Stimulated activated CD8-positive, alpha-beta memory T cell treated with anti-CD3 and anti-CD28 coated beads, Interleukin-15, amount 100 ng/mL, for 4 hours (primary cell): ENCODE results near the gene DERL3.
"Not testable (repeated sequence)": the region's sequence is repeated elsewhere in the genome, so short reads cannot be mapped to it uniquely, and the experiment has no call there.

Experiments used
- DNase-seq, 2 donors: peaks; one replicate each; pipeline ENCODE4 v3.0.0-alpha.2; 2020; ENCODE audit warnings: low read depth in 2 of 2

Gene DERL3

DNA sequence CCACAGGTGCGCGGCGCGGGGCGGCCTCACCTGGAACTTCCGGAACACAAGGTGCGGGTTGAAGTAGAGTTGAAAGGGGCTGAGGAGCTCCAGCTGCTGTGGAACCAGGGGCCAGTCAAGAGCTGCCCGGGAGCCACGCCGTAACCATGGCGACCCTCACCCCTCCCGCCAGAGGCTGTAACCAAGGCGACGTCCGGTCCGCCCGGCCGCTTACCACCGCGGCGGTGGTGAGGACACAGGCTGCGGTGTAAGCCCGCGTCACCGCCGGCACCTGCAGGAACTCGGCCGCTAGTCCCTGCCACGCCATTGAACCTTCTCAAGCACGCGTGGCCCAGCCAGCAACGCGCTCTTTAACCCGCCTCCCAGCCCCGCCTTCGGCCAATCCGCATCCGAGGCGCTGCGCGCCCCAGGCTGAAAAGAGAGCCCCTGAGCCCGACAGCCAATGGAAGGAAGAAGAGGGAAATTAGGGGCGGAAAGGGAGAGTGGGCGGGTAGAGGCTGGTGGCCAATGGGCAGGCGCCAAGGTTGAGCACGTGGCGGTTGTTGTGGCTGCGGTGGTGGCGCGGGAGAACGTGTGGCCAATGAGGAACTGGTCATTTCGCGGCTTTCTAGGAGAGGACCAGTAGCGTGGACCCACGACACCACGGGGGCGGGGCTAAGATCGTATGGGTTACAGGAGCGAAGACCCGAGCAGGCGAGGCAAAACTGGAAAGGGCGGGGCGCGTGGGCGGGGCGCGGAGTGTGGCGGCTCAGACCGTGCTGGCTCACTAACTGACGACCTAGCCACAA lies at the start of gene DERL3:
Gene DERL3 (minus strand): TSS at position 326 of the 788 bp plus-strand sequence. CDS start 19 bp downstream, at position 307.
- peak; percentile 92 for DNase-seq

DNA sequence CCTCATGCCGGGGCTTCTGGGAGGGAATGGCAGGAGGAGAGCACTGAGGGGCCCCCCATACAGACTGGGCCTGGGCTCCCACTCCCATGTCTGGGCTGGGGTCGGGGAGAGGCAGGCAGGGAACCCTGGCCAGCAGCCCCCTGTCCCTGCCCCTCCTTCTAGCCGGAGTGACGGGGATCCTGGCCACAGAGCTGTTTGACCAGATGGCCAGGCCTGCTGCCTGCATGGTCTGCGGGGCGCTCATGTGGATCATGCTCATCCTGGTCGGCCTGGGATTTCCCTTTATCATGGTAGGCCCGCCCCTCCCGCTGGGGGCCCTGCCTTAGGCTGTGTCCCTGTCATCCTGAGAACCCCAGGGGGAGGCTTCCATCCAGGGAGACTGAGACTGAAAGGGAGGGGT lies 45.3 kb upstream of the DERL3 start:
- DNase-seq = no peak

DNA sequence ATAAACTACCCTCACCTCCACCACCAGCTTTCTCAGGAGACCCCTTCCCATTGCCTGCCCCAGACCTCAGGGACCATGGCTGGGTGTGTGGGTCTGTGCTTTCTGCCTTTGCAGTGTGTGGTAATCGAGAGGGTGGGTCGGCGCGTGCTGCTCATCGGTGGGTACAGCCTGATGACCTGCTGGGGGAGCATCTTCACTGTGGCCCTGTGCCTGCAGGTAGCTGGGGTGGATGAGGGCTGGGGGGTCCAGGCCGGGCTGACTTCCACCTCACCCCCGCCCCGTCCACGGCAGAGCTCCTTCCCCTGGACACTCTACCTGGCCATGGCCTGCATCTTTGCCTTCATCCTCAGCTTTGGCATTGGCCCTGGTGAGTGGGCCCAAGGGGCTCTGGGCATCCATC lies 44.9 kb upstream of the DERL3 start:
- DNase-seq = no peak

DNA sequence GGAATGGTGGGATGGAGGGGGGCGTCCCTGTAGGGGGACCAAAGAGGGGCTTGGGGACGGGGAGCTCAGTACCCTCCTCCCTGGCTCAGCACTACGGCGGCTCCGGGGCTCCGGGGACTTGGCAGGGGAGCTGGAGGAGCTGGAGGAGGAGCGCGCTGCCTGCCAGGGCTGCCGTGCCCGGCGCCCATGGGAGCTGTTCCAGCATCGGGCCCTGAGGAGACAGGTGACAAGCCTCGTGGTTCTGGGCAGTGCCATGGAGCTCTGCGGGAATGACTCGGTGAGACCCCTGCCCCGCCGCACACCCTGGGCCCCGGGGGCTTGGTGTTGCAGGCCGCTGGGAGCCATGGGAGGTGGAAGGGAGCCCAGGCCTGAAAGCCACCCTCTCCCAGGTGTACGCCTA lies 43.6 kb upstream of the DERL3 start:
- no peak for DNase-seq

DNA sequence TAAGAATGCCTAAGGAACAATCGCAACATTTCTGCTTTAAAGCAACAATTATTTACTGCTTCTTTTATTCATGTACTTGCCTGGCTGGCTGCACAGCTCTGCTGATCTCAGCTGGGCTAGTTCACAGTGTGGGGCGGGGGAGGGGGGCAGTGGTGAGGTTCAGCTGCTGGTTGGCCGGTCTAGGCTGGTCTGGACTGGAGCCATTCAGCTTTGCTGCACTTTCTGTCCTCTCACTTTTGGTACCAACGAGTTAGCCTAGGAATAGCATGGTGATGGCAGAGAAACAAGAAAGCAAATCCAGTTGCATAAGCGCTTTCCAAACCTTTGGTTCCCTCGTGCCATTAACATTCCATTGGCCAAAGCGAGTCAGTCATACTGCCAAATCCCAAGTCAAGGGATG lies 39.4 kb upstream of the DERL3 start:
- no peak for DNase-seq

DNA sequence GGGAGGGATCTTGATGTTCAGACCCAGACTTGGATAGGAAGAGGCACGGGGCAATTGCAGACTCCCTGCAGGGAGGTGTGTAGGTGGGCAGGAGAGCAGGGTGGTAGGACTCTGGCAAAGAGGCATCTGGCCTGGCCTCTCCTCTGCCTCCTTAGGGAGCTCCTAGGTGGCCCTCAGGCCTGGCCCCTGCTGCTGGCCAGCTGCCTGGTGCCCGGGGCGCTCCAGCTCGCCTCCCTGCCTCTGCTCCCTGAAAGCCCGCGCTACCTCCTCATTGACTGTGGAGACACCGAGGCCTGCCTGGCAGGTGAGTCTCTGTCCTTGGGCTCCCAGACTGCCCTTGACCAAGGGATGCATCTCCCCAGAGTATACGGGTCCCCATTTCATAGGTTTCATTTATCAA lies 38.8 kb upstream of the DERL3 start:
- no peak for DNase-seq

DNA sequence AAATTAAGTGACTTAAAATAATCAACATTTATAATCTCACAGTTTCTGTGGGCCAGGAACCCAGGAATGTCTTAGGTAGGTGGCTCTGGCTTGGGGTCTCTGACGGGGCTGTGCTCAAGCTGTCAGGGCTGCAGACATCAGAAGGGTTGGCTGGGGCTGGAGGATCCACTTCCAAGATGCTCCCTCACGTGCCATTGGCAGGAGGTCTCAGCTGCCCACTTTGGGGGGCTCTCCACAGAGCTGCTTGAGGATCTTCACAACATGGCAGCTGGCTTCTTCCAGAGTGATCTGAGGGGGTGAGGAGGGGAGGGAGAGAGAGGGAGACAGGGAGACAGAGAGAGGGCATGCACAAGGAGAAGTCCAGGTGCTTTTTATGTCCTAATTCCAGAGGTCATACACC lies 37.0 kb upstream of the DERL3 start:
- no peak for DNase-seq

DNA sequence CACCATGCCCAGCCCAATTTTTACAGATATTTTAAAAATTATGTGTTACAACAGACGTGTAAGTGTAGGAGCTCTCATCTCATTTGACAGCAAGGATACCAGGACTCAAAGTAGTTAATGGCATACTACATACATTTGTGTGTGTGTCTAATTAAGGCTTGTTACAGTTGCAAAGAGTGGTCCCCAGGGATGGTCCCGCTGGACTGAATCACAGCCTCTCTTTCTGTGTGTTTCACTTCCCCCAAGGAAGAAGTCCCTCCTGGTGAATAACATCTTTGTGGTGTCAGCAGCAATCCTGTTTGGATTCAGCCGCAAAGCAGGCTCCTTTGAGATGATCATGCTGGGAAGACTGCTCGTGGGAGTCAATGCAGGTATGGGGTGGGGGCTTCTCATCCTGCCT lies 36.1 kb upstream of the DERL3 start:
- DNase-seq = no peak

DNA sequence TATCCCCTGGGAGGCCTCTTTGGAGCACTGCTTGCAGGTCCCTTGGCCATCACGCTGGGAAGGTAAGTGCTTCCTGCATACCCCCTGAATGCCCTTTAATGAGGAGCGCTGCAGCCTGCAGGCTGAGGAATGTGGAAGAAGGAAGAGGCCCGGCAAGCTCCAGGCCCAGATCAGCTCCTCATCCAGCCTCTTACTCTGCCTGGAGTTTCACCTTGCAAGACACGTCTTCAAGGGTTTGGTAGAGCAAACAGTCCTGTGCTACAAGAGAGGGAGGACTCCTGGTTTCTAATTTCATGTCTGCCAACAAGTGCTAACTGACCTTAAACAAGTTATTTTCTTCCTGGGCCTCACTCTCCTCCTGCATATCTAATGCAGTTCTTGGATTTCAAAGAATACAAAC lies 29.8 kb upstream of the DERL3 start:
- DNase-seq = no peak

DNA sequence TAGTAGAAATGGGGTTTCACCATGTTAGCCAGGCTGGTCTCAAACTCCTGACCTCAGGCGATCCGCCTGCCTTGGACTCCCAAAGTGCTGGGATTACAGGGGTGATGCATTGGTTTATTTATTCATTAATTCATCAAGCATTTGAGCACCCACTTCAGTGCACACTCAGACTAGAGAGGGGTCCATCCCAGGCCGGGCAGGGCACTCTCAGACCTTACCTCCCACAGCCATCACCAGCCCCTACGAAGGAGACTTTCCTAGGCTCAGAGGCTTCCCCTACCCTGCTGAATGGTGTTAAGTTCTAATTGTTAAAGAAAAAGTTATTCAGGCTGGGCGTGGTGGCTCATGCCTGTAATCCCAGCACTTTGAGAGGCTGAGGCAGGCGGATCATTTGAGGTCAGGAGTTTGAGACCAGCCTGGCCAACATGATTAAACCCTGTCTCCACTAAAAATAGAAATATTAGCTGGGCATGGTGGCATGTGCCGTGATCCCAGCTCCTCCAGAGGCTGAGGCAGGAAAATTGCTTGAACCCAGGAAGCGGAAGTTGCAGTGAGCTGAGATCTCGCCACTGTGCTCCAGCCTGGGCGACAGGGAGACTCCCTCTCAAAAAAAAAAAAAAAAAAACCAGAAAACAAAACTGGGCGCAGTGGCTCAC lies 25.8 kb upstream of the DERL3 start:
- not testable (repeated sequence) for DNase-seq

DNA sequence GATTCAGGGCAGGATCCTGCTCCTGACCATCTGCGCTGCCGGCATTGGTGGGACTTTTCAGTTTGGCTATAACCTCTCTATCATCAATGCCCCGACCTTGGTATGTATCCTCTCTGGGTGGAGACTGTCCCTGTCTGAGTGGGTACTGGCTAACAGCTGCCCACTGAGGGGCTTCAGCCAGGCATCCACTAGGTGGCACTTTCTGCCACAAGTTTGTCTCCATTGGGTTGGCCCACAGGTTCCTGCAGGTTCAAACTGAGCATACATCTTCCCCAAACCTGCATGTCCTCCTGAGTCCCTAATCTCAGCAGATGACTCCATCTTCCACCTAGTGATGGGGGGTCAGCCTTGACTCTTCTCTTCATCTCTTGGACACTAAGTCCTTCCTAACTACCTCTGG lies 23.3 kb upstream of the DERL3 start:
- DNase-seq = no peak

DNA sequence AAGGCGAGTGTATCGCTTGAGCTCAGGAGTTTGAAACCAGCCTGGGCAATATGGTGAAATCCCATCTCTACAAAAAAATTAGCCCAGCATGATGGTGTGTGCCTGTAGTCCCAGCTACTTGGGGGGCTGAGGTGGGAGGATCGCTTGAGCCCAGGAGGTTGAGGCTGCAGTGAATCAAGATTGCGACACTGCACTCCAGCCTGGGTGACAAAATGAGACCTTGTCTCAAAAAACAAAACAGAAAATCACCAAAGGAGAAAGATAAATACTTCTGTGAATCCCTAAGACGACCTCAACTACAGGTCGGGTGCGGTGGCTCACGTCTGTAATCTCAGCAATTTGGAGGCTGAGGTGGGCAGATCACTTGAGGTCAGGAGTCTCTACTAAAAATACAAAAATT lies 21.4 kb upstream of the DERL3 start:
- not testable (repeated sequence) for DNase-seq

DNA sequence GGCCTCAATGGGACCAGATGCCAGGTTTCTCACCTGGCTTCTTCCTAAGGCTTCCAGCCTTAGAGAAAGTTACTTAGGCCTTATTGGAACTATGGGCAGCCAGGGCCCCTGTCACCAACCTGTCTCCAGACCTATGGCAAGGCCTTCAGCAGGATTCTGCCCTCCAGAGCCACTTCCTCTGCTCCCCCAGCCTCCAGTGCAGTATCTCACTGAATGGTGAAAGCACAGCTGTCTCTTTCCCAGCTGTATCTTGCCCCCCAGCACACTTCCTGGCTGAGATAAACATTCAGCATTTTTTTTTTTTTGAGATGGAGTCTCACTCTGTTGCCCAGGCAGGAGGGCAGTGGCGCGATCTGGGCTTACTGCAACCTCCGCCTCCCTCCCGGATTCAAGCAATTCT lies 20.4 kb upstream of the DERL3 start:
- DNase-seq = no peak

DNA sequence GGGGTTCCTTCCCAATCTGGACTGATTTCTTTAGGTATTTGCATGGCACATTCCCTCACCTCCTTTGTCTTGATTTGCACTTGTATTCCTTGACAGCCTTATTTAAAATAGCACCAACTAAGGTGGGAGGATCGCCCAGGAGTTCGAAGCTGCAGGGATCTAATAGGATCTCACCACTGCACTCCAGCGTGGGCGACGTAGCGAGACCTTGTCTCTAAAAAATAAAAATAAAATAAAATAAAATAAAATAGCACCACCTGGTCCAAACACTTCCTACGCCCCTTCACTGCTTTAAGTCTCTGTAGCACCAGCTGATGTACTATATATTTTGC lies 19.6 kb upstream of the DERL3 start:
- no peak for DNase-seq

DNA sequence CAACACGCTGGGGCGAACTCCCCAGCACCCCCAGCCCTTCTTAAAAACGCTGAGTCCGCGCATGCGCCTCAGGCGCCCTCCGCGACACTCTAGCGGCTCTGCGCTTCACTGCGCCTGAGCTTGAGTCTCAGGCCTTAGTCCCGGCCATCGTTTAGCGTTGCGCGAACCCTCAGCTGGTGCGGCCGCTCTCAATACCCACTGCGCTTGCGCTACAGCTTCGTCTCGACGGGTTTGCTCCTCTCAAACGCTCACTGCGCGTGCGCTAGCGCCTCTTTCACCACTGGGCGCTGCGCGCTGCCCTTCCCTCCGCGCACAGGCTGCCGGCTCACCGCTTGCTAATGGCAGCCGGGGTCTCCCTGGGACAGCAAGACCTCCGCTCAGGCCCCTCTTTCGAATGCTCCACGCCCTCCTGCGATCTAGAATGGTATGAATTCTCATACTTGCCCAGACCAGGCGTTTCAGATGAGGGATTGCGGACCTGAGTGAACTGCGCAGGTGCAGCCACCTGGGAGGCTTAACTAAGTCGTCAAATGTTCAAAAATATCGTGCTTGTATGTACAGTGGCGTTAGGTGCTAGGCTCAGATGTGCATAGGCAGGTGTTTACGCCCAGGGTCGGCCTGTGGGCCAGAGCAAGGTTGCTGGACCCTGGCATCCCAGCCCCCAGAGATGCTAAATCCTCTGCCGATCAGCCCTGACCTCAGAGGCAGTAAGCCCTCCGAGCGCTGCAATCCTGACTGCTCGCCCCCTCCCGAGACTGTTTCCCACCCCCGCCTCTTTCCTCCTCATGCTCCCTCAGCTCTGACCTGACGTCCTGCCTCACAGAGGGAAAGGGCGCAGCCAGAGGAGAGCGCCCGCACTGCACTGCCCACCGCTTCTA lies 19.0 kb upstream of the DERL3 start, which contains the start of gene SLC2A11:
Gene SLC2A11 (plus strand): TSS at position 270 of the 878 bp plus-strand sequence. CDS start 125 bp downstream, at position 395.
- DNase-seq = peak; percentile 87 to 88

DNA sequence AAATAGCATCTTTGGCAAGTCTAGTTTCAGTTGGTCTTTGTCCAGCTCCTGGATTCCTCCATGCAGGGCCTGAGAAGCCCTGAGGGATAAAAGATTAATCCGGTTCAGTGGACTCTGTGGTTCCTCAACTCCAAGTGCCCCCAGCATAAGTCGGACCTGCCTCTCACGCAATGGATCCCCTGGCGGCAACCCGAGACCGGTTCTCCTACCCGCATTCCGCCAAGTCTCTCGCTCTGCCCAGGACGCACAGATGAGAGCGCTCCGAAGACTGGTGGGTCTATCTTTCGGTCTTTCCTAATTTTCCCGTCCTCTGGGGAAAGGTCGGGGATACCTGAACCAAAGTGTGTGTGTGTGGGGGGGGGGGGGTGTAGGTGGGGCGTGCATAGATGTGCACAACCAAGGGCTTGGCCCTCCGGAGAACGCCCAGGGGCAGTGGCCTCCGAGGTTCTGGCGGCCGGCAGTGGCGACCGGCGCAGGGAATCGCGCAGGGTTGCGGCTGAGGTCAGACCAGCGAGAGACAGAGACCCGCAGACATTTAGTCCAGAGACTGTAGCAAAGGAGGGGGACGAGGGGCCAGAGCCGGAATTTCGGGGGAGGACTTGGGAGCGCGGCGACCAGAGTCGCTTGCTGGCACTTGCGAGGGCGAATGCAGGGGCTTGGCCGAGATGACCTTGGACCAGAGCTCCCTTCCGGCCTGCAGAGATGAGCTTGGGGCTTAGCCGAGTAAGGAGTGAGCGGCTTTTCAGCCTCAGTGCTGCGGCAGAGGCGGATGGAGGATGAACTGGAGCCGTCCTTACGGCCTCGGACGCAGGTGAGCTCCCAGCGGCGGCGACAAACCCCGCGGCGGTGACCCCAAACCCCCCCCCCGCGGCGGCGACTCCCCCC lies 18.2 kb upstream of the DERL3 start:
- DNase-seq = no peak

DNA sequence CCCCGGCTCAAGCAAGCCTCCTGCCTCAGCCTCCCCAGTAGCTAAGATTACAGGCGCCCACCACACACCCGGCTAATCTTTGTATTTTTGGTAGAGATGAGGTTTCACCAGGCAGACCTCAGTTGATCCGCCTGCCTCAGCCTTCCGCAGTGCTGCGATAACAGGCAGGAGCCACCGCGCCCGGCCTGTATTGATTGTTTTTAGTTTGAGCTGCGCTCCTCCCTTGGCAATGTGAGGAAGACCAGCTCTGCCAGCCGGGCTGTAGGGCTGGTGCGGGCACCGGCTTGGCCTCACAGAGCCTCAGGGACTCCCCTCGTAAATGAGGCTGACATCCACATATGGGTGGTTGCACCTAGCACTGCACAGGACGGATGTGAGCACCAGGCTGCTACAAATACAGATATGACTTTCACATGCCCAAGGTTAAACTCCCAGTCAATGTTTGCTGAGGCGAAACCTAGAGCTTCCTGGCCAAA lies 11.4 kb upstream of the DERL3 start:
- DNase-seq = no peak

DNA sequence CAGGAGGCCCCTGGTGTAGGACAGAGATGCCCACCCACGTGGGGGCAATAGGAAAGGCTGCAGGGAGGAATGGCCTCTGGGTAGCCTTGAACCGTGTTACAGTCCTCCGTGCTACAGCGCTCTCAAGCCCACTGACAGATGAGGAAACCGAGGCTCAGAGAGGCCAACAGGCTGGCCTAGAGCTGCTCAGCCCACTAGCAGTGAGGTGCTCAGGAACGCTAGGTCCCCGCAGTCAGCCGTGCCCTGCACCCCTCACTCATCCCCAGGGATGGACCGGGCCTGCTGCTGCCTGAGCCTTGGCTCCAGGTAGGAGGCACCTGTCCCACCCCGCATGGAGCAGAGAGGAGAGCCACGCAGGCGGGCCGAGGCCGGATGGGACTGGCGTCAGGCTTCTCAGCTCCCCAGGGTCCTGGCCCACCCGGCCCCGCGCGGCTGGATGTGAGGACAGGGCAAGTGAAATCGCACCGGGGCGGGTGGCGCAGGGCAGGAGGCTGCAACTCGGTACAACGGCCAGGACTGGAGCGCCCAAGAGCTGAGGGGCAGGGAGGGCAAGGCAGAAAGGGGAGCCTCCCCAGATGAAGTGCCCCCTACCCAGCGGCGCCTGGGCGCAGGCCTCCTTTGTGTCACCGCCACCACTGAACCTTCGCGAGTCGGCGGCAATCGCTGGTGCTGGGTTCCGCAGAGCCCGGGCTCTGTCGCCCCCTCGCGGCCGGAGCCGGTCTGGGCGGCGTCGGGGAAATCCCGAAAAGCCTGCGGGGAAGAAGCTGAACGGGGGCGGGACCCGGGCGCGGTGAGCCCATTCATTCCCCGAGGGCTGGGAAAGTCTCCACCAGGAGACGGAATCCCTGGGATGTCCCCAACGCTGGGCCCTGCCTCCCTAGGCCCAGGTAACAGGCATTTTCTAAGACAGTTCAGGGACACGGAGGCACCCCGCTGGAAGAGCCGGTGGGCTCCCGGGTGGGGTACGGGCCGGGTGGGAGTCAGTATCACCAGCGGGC lies 10.5 kb upstream of the DERL3 start:
- DNase-seq = peak; percentile 58 to 60

DNA sequence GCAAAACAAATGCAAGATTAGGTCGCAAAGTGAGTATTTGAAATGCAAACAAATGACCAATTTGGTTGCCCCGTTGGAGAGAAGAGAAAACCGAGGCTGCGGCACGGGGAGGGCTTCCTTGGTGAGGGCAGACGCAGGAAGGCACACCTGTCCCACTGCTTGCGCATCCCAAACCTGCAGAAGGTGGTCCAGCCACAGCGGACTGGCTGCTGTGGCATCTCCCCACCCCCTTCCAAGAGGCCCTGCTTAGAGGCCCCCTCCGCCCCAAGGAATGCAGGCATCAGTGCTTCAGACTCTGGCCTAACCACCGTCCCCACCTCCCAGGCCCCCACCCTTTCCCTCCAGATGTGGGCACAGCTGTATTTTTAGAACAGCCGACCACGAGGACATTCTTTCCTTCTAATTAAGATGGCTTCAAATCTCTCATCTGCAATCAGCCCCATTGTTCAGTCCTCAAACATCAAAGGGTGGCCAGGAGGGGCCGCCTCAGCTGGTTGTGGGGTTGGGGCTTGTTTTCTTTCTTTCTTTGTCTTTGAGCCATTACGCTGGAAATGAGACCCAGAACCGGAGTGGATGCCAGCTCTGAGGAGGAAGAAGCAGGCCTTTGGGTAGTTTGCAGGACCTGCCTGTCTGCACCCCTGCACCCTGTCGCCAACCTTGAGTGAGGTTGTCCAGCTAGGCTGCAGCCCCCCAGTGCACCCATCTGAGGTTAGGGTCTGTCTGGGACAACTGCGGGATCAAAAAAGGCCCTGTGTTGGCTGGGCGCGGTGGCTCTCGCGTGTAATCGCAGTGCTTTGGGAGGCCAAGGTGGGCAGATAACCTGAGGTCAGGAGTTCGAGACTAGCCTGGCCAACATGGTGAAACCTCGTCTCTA lies 9.4 kb upstream of the DERL3 start:
- DNase-seq = no peak
